ENCODE measurements around the gene FOXO6. TPM values are rescaled to one million over a fixed set of nuclear protein-coding genes. Genes with fewer than 3 reads are reported as not detected.

The FOXO6 gene
- total RNA-seq, 1 donor from 2014 or later: 11.7 TPM

DNA sequence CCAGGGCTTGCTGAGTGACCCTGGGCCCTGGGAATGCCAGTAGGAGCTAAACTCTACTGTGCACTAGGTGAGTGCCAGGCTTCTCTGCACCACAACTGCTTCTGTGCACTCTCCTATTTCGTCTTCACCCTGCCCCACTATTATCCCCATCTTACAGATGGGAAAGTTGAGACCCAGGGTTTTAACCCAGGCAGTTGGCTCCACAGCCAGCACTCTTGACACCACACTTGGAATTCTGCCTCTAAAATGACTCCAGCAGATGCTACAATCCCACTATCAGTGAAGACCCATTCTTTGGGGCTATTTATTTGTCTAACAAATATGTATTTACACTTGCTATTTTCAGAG, 56.1 kb downstream of the FOXO6 start:
- H3K27ac Mint-ChIP-seq (ENCODE audit: unreplicated experiment): no peak overlapping the region
- H3K4me3 Mint-ChIP-seq (ENCODE audit: unreplicated experiment): no peak overlapping the region
- TF ChIP-seq, protein P1, sequence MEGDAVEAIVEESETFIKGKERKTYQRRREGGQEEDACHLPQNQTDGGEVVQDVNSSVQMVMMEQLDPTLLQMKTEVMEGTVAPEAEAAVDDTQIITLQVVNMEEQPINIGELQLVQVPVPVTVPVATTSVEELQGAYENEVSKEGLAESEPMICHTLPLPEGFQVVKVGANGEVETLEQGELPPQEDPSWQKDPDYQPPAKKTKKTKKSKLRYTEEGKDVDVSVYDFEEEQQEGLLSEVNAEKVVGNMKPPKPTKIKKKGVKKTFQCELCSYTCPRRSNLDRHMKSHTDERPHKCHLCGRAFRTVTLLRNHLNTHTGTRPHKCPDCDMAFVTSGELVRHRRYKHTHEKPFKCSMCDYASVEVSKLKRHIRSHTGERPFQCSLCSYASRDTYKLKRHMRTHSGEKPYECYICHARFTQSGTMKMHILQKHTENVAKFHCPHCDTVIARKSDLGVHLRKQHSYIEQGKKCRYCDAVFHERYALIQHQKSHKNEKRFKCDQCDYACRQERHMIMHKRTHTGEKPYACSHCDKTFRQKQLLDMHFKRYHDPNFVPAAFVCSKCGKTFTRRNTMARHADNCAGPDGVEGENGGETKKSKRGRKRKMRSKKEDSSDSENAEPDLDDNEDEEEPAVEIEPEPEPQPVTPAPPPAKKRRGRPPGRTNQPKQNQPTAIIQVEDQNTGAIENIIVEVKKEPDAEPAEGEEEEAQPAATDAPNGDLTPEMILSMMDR (IDR thresholded peaks at IDR 0.05; ENCODE audit: partially characterized antibody, unreplicated experiment): peak; percentile 35
- DNase-seq: no peak
- peaks cover 16% of the 10 kb centered on the region for H3K9me3 Mint-ChIP-seq (ENCODE audit: unreplicated experiment)
- H3K4me1 Mint-ChIP-seq (ENCODE audit: low read depth, unreplicated experiment): peaks cover 17% of the 10 kb centered on the region
- peaks cover 11% of the 10 kb centered on the region for H3K27me3 Mint-ChIP-seq (ENCODE audit: unreplicated experiment)
- H3K36me3 Mint-ChIP-seq (ENCODE audit: unreplicated experiment): no peaks in the 10 kb centered on the region

DNA sequence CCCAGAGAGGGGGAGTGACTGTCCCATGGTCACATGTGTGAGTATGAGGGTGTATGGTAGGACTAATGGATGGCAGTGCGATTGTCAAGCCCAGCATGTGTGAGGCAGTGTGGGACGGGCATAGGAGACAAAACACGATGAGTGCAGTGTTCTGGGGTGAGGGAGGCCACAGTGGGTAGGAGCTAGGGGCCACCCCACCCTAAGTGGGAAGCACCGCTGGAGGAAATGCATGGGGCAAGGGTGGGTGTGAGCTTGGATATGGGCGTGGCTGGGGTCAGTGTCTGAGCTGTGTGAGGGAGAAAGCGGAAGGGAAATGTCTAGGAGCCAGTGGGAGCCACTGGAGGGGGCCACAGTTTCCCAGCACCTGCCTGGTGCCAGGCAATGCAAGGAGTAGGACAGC, 56.5 kb downstream of the FOXO6 start:
- no peak for DNase-seq
- Mint-ChIP-seq H3K4me3 (ENCODE audit: unreplicated experiment) (no peak overlapping the region), H3K27ac (ENCODE audit: unreplicated experiment) (peak overlapping the region; percentile 66), H3K36me3 (ENCODE audit: unreplicated experiment) (no peaks in the 10 kb centered on the region), H3K4me1 (ENCODE audit: low read depth, unreplicated experiment) (peaks cover 14% of the 10 kb centered on the region), H3K27me3 (ENCODE audit: unreplicated experiment) (peaks cover 8% of the 10 kb centered on the region), H3K9me3 (ENCODE audit: unreplicated experiment) (peaks cover 13% of the 10 kb centered on the region)
- TF ChIP-seq, protein P1 (IDR thresholded peaks at IDR 0.05; ENCODE audit: partially characterized antibody, unreplicated experiment): no peak

DNA sequence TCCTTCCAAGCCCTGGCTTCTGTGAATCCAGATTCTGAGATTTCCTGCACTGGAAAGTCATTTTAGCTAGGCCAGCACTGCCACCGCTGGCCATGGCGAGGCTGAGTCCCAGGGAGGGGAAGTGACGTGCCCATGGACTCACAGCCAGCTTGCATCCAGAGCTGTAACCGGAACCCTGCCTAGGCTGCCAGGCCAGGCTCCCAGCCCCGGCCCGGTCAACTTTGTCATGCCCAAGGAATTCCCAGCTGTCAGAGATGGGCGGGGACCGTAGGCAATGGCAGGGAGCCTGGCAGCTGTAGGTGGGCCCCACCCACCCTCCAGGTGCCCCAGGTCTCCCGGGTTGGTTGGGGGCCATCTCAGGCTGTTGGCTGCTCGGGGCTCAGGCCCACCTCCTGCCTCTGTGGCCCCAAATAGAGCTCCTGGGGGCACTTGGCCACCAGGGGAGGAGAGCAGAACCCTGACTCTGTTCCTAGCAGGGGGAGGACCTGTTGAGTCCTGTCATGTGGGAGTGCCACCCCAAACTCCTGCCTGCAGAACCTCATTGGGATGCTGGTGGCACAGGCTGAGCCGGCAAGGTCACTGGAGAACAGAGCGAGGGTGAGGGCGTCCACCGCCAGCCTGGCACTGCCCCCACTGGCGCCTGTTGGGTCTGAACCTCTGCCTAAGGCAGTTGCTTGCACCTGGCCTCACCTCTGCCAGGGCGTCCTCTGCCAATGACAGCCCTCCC, 57.8 kb downstream of the FOXO6 start:
- no peak overlapping the region for H3K27ac Mint-ChIP-seq (ENCODE audit: unreplicated experiment)
- no peaks in the 10 kb centered on the region for H3K36me3 Mint-ChIP-seq (ENCODE audit: unreplicated experiment)
- no peak for DNase-seq
- H3K27me3 Mint-ChIP-seq (ENCODE audit: unreplicated experiment): peaks cover 6% of the 10 kb centered on the region
- TF ChIP-seq, protein P1 (IDR thresholded peaks at IDR 0.05; ENCODE audit: partially characterized antibody, unreplicated experiment): no peak
- peaks cover 10% of the 10 kb centered on the region for H3K9me3 Mint-ChIP-seq (ENCODE audit: unreplicated experiment)
- H3K4me3 Mint-ChIP-seq (ENCODE audit: unreplicated experiment): no peak overlapping the region
- peaks cover 3% of the 10 kb centered on the region for H3K4me1 Mint-ChIP-seq (ENCODE audit: low read depth, unreplicated experiment)

DNA sequence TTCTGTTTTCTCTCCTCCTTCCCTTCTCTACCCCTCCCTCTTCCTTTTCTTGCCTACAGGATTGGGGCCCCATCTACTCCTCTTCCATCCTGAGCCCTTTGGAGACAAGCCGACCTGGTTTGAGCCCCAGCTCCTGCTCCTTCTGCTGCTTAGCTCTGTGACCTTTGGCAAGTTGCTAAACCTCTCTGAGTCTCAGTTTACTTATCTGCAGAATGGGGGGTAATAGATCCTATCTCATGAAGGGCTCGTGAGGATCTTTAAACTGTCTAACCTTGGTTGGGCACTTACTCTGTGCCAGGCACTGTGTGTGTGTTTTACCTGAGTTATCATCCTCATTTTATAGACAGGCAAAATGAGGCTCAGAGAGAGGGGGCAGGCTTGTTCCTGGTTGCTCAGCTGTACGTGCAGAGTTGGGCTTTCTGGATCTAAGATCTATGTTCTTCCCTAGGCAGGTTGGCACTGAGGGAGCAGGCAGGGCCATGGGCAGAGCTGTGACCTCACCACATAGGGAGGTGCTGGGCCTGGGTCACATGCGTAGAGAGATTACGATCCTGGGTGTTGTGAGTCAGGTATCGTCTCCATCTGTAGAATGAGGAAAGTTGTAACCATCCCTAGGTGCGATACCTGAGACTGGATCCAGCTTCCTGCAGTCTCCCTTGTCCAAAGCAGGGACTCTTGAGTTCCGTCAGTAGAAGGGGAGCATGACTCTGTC, 58.5 kb downstream of the FOXO6 start:
- TF ChIP-seq, protein P1 (IDR thresholded peaks at IDR 0.05; ENCODE audit: partially characterized antibody, unreplicated experiment): no peak
- Mint-ChIP-seq H3K4me3 (ENCODE audit: unreplicated experiment) (no peak overlapping the region), H3K9me3 (ENCODE audit: unreplicated experiment) (peaks cover 10% of the 10 kb centered on the region), H3K27me3 (ENCODE audit: unreplicated experiment) (peaks cover 6% of the 10 kb centered on the region), H3K27ac (ENCODE audit: unreplicated experiment) (no peak overlapping the region), H3K4me1 (ENCODE audit: low read depth, unreplicated experiment) (peaks cover 3% of the 10 kb centered on the region), H3K36me3 (ENCODE audit: unreplicated experiment) (no peaks in the 10 kb centered on the region)
- no peak for DNase-seq

DNA sequence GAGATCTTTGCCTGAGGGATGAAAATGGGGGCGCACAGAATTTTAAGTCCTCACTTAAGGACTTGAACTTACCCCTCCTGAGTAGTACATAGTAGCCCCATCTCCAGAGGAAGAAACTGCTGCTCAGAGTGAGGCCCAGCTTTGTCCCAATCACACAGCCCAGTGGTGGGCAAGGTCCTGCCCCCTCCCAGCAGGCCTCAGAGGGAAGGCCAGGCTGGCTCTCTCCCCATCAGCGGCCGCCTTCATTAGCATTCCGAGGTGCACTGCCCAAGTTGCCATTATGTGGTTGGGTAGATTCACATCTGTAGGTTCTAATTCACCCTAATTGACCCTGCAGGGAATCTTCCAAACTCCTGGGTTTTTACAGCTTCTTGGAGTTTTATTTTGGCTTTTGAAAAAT, 59.1 kb downstream of the FOXO6 start:
- Mint-ChIP-seq H3K27me3 (ENCODE audit: unreplicated experiment) (peaks cover 6% of the 10 kb centered on the region), H3K4me1 (ENCODE audit: low read depth, unreplicated experiment) (peaks cover 3% of the 10 kb centered on the region), H3K27ac (ENCODE audit: unreplicated experiment) (no peak overlapping the region), H3K4me3 (ENCODE audit: unreplicated experiment) (no peak overlapping the region), H3K36me3 (ENCODE audit: unreplicated experiment) (no peaks in the 10 kb centered on the region), H3K9me3 (ENCODE audit: unreplicated experiment) (peaks cover 10% of the 10 kb centered on the region)
- TF ChIP-seq, protein P1 (IDR thresholded peaks at IDR 0.05; ENCODE audit: partially characterized antibody, unreplicated experiment): no peak
- no peak for DNase-seq
